HCT116 (cell line): Measurements from ENCODE around the gene ZFAND6. TPM values are rescaled to one million over a fixed set of nuclear protein-coding genes. Genes with fewer than 3 reads are reported as not detected.
"Not testable (repeated sequence)": the region's sequence is repeated elsewhere in the genome, so short reads cannot be mapped to it uniquely, and the experiment has no call there.

Source experiments
- ATAC-seq: fragments of 200-7000 bp; cut with Tn5 transposase; 2 replicates; pipeline ENCODE4 v1.9.1; 2020; ENCODE audit warnings: mild to moderate bottlenecking, moderate library complexity
- BruUV-seq: library from RNA; stranded (reverse); fragments of 400-500 nt; replicated peaks from 2 replicates; lab custom pipeline; 2021; lab: Mats Ljungman, UMichigan
- CTCF ChIA-PET: fragments of 300-600 bp; sonication (Branson Sonifier 250); formaldehyde crosslinking; loops from one replicate; lab custom pipeline; 2021; ENCODE audit warnings: antibody characterized with exemption; lab: Charles Lee
- POLR2A ChIA-PET: fragments of 300-600, 350-600 bp; sonication (Branson Sonifier 250); formaldehyde crosslinking; loops from one replicate; lab custom pipeline; 2021; ENCODE audit warnings: antibody characterized with exemption; lab: Charles Lee
- RAD21 ChIA-PET, 2 experiments: fragments of 300-600 bp; sonication (Branson Sonifier 250); formaldehyde crosslinking; loops; one replicate each; lab custom pipeline; 2023; ENCODE audit warnings: low total read pairs in 2 of 2; ENCODE audit not compliant: uncharacterized antibody in 2 of 2, unreplicated experiment in 2 of 2, low non-redundant PET in 1 of 2; lab: Charles Lee
- DNase-seq: peaks from one replicate; pipeline ENCODE4 v3.0.0-alpha.2; 2010; ENCODE audit warnings: low read depth, low spot score
- H2AFZ ChIP-seq: fragments of 200-600 bp; shearing (Covaris generic), sonication (generic); 2 replicates; pipeline ENCODE4 v1.6.1; 2017; ENCODE audit warnings: low read depth, mixed run types, mixed read lengths, antibody characterized with exemption, low read length; ENCODE audit not compliant: poor library complexity, severe bottlenecking
- H3K27ac ChIP-seq: 2 replicates; pipeline ENCODE4 v1.5.1; 2012; ENCODE audit warnings: low read depth, low read length
- H3K27me3 ChIP-seq: fragments of 200-600 bp; sonication (generic); 2 replicates; pipeline ENCODE4 v1.6.1; 2016; ENCODE audit warnings: mixed run types, low read length, mixed read lengths; ENCODE audit not compliant: insufficient read depth
- H3K36me3 ChIP-seq, 2 experiments: fragments of 200-500 bp in 1 of 2; fragments of 200-600 bp in 1 of 2; sonication (Bioruptor generic) in 1 of 2; sonication (generic) in 1 of 2; 2 replicates each; pipeline versions ENCODE4 v1.5.1 to v1.6.1; 2014 to 2016; ENCODE audit warnings: low read length in 2 of 2, inconsistent platforms in 1 of 2, mixed read lengths in 1 of 2, mixed run types in 1 of 2; ENCODE audit not compliant: insufficient read depth in 2 of 2, control insufficient read depth in 1 of 2
- H3K4me1 ChIP-seq, 2 experiments: fragments of 200-600 bp in 1 of 2; sonication (generic) in 1 of 2; 2 replicates each; pipeline versions ENCODE4 v1.5.1 to v1.6.1; 2012 to 2017; ENCODE audit warnings: low read length in 2 of 2, inconsistent platforms in 1 of 2, mild to moderate bottlenecking in 1 of 2, mixed read lengths in 1 of 2, mixed run types in 1 of 2, moderate library complexity in 1 of 2; ENCODE audit not compliant: insufficient read depth in 2 of 2, control insufficient read depth in 1 of 2
- H3K4me2 ChIP-seq: fragments of 200-600 bp; sonication (generic); 2 replicates; pipeline ENCODE4 v1.6.1; 2017; ENCODE audit warnings: mixed run types, low read length, mixed read lengths
- H3K4me3 ChIP-seq, 2 experiments: fragments of 200-600 bp in 1 of 2; sonication (generic) in 1 of 2; replicated peaks in 1 of 2; 2 replicates each; pipeline ENCODE4 v1.5.1; 2011 to 2016; ENCODE audit warnings: low read length in 2 of 2, control low read depth in 1 of 2, low read depth in 1 of 2, mild to moderate bottlenecking in 1 of 2, mixed read lengths in 1 of 2, mixed run types in 1 of 2
- H3K79me2 ChIP-seq: fragments of 200-600 bp; sonication (generic); 2 replicates; pipeline ENCODE4 v1.6.1; 2017; ENCODE audit warnings: mild to moderate bottlenecking, mixed run types, low read length, moderate library complexity, mixed read lengths; ENCODE audit not compliant: insufficient read depth
- H3K9ac ChIP-seq: fragments of 200-600 bp; sonication (generic); 2 replicates; pipeline ENCODE4 v1.6.1; 2016; ENCODE audit warnings: low read length, mixed read lengths
- H3K9me2 ChIP-seq: fragments of 200-600 bp; sonication (generic), shearing (Covaris generic); 2 replicates; pipeline ENCODE4 v1.6.1; 2017; ENCODE audit warnings: mixed run types, mild to moderate bottlenecking, moderate library complexity; ENCODE audit not compliant: insufficient read depth
- H3K9me3 ChIP-seq, 2 experiments: fragments of 200-500 bp in 1 of 2; fragments of 200-600 bp in 1 of 2; sonication (Bioruptor generic) in 1 of 2; sonication (generic) in 1 of 2; 2 replicates each; pipeline ENCODE4 v1.6.1; 2014 to 2017; ENCODE audit warnings: low read length in 2 of 2, mixed read lengths in 2 of 2, inconsistent platforms in 1 of 2, low read depth in 1 of 2, mild to moderate bottlenecking in 1 of 2, mixed run types in 1 of 2, moderate library complexity in 1 of 2; ENCODE audit not compliant: control insufficient read depth in 1 of 2, insufficient read depth in 1 of 2
- H4K20me1 ChIP-seq: fragments of 200-600 bp; sonication (generic), shearing (Covaris generic); 2 replicates; pipeline ENCODE4 v1.6.1; 2017; ENCODE audit warnings: mixed run types, mild to moderate bottlenecking, moderate library complexity; ENCODE audit not compliant: insufficient read depth
- ATF3 ChIP-seq: IDR thresholded peaks from 2 replicates; pipeline ENCODE4 v1.6.1; 2012
- CBX3 ChIP-seq: IDR thresholded peaks from 2 replicates; pipeline ENCODE4 v1.6.1; 2012; ENCODE audit warnings: low read depth
- CEBPB ChIP-seq: IDR thresholded peaks from 2 replicates; pipeline ENCODE4 v1.6.1; 2012; ENCODE audit warnings: low read depth
- EGR1 ChIP-seq: IDR thresholded peaks from 2 replicates; pipeline ENCODE4 v1.6.1; 2012; ENCODE audit warnings: low read depth
- JUND ChIP-seq: IDR thresholded peaks from 2 replicates; pipeline ENCODE4 v1.6.1; 2012
- POLR2A ChIP-seq: IDR thresholded peaks from 2 replicates; pipeline ENCODE4 v1.7.0; 2011; ENCODE audit warnings: borderline replicate concordance; ENCODE audit not compliant: insufficient read depth, insufficient read length; ENCODE audit errors: extremely low read depth
- POLR2AphosphoS5 ChIP-seq: IDR thresholded peaks from 2 replicates; pipeline ENCODE4 v1.6.1; 2011; ENCODE audit warnings: mild to moderate bottlenecking, low read depth, low read length, moderate library complexity
- RAD21 ChIP-seq: IDR thresholded peaks from 2 replicates; pipeline ENCODE4 v1.6.1; 2012; ENCODE audit warnings: low read depth, mild to moderate bottlenecking
- REST ChIP-seq: IDR thresholded peaks from 2 replicates; pipeline ENCODE4 v1.6.1; 2012; ENCODE audit warnings: low read depth
- SP1 ChIP-seq: IDR thresholded peaks from 2 replicates; pipeline ENCODE4 v1.6.1; 2012; ENCODE audit warnings: low read depth
- SRF ChIP-seq: IDR thresholded peaks from 2 replicates; pipeline ENCODE4 v1.6.1; 2012; ENCODE audit warnings: low read depth
- TCF7L2 ChIP-seq: IDR thresholded peaks from 2 replicates; pipeline ENCODE4 v1.7.0; 2011; ENCODE audit warnings: borderline replicate concordance, inconsistent platforms; ENCODE audit not compliant: insufficient read depth, insufficient read length; ENCODE audit errors: extremely low read depth
- YY1 ChIP-seq: IDR thresholded peaks from 2 replicates; pipeline ENCODE4 v1.6.1; 2011; ENCODE audit warnings: low read length, low read depth, moderate library complexity, mild to moderate bottlenecking; ENCODE audit not compliant: insufficient replicate concordance; ENCODE audit errors: extremely low read depth
- ZBTB33 ChIP-seq: IDR thresholded peaks from 2 replicates; pipeline ENCODE4 v1.6.1; 2011; ENCODE audit warnings: mild to moderate bottlenecking, low read length, moderate library complexity; ENCODE audit not compliant: insufficient replicate concordance; ENCODE audit errors: extremely low read depth
- ZFX ChIP-seq: fragments of 450-650 bp; IDR thresholded peaks from 2 replicates; pipeline ENCODE4 v1.6.1; 2017
- ZNF274 ChIP-seq: fragments of 200-500 bp; sonication (Bioruptor generic); IDR thresholded peaks from 2 replicates; pipeline ENCODE4 v1.6.1; 2014; ENCODE audit warnings: mild to moderate bottlenecking, low read depth, low read length, inconsistent platforms
- intact Hi-C: fragments of 100-400 bp; cut with micrococcal nuclease; formaldehyde crosslinking; loops from 2 replicates; pipeline ENCODE4 v1.10.0; 2022
- total RNA-seq: library from RNA; stranded (reverse); gene quantifications from one replicate; pipeline ENCODE4 v1.2.1, GENCODE V29; 2021; ENCODE audit not compliant: unreplicated experiment
- TF ChIP-seq, protein P1 (sequence below): IDR thresholded peaks from 2 replicates; pipeline ENCODE4 v1.6.1; 2012

The ZFAND6 gene
- total RNA-seq, 1 experiment from 2014 or later: 51.3 TPM

DNA sequence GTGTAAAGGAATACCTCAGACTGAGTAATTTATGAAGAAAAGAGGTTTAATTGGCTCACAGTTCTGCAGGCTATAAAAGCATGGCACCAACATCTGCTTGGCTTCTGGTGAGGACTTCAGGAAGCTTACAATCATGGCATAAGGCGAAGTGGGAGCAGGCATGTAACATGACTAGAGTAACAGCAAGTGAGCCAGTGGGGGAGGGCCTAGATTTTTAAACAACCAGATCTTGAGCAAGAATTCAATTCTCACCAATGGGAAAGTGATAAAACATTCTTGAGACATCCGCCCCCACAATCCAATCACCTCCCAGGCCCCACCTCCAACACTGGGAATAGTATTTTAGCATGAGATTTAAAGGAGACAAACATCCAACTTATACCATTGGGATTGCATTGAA lies 44.3 kb upstream of the ZFAND6 start:
- no peaks in the 10 kb centered on the region for H3K27me3 ChIP-seq
- no peaks in the 10 kb centered on the region for H4K20me1 ChIP-seq
- no peak overlapping the region for H3K4me3 ChIP-seq
- H3K36me3 ChIP-seq: no peaks in the 10 kb centered on the region
- H3K27ac ChIP-seq: no peak overlapping the region
- H3K9ac ChIP-seq: no peak overlapping the region
- no peaks in the 10 kb centered on the region for H3K79me2 ChIP-seq
- TF ChIP-seq JUND (no peak), REST (no peak), RAD21 (no peak), EGR1 (no peak), TCF7L2 (no peak), YY1 (no peak), ZFX (no peak), CEBPB (no peak), POLR2AphosphoS5 (no peak), POLR2A (no peak), SRF (no peak), CBX3 (no peak), ZNF274 (no peak), ZBTB33 (no peak), ATF3 (no peak), SP1 (no peak)
- TF ChIP-seq, protein P1, sequence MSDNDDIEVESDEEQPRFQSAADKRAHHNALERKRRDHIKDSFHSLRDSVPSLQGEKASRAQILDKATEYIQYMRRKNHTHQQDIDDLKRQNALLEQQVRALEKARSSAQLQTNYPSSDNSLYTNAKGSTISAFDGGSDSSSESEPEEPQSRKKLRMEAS: no peak
- no peak overlapping the region for H3K4me2 ChIP-seq
- ATAC-seq: no peak
- POLR2A ChIA-PET: no interaction called here
- H2AFZ ChIP-seq: no peak overlapping the region
- intact Hi-C loops: no loop called here
- DNase-seq: no peak
- RAD21 ChIA-PET: no interaction called here
- CTCF ChIA-PET: no interaction called here
- peaks cover 3 to 7% of the 10 kb centered on the region in 2 experiments; a peak in 3 of 4 replicates for H3K4me1 ChIP-seq
- no TSS peak for BruUV-seq
- H3K9me3 ChIP-seq: no peaks in the 10 kb centered on the region
- no peaks in the 10 kb centered on the region for H3K9me2 ChIP-seq

DNA sequence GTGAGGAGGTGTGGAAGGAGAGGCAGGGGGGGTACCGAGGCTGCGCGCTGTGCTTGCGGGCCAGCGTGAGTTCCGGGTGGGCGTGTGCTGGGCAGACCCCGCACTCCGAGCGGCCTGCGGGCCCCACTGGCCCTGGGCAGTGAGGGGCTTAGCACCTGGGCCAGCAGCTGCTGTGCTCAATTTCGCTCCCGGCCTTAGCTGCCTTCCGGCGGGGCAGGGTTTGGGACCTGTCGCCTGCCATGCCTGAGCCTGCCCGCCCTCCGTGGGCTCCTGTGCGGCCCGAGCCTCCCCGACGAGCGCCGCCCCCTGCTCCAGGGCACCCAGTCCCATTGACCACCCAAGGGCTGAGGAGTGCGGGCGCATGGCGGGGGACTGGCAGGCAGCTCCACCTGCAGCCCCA lies 43.0 kb upstream of the ZFAND6 start:
- H3K79me2 ChIP-seq, H3K9me2 ChIP-seq, H3K36me3 ChIP-seq, DNase-seq, ATAC-seq, H3K4me2 ChIP-seq, H4K20me1 ChIP-seq, H3K9ac ChIP-seq, H3K4me3 ChIP-seq, H2AFZ ChIP-seq, H3K27me3 ChIP-seq, CTCF ChIA-PET, H3K27ac ChIP-seq, RAD21 ChIA-PET, intact Hi-C loops, POLR2A ChIA-PET, H3K9me3 ChIP-seq, BruUV-seq, H3K4me1 ChIP-seq: not testable (repeated sequence)
